ENCODE measurements around the gene SPATS2L. TPM values are rescaled to one million over a fixed set of nuclear protein-coding genes. Genes with fewer than 3 reads are reported as not detected.

Gene SPATS2L
- total and polyA plus RNA-seq, 2 of the 13 experiments (the other 11 are each of a cell fraction or from before 2014, with no cell fraction given): 154 to 212 TPM

GRCh38 chr2:200319548-200320337 is 13.2 kb downstream of the SPATS2L start (continued):
- TF ChIP-seq NR3C1 (CRISPR knock-in tag; IDR thresholded peaks at IDR 0.05) (no peak), ZNF746 (CRISPR knock-in tag; IDR thresholded peaks at IDR 0.05) (no peak), ZNF687 (CRISPR knock-in tag; IDR thresholded peaks at IDR 0.05) (no peak), CCAR2 (optimal IDR thresholded peaks at IDR 0.05; ENCODE audit: low read depth, low read length) (no peak), ZNF770 (CRISPR knock-in tag; IDR thresholded peaks at IDR 0.05) (no peak), CTCF (CRISPR knock-in tag; IDR thresholded peaks at IDR 0.05) (no peak), XBP1 (CRISPR knock-in tag; IDR thresholded peaks at IDR 0.05) (no peak), IRX3 (CRISPR knock-in tag; IDR thresholded peaks at IDR 0.05; ENCODE audit: borderline replicate concordance, low read depth) (no peak), POGK (CRISPR knock-in tag; conservative IDR thresholded peaks at IDR 0.05) (no peak), MTERF4 (CRISPR knock-in tag; IDR thresholded peaks at IDR 0.05) (no peak), ZNF790 (CRISPR knock-in tag; IDR thresholded peaks at IDR 0.05; ENCODE audit: borderline replicate concordance) (no peak), HMG20B (CRISPR knock-in tag; conservative IDR thresholded peaks at IDR 0.05) (0 out of 2 replicates have a peak, but pooled peaks have one; percentile 26), CSRNP2 (CRISPR knock-in tag; conservative IDR thresholded peaks at IDR 0.05; ENCODE audit: low read depth) (no peak), KAT7 (CRISPR knock-in tag; IDR thresholded peaks at IDR 0.05; ENCODE audit: borderline replicate concordance) (no peak)
